ENCODE measurements around the gene MAPK6.

The MAPK6 gene

DNA sequence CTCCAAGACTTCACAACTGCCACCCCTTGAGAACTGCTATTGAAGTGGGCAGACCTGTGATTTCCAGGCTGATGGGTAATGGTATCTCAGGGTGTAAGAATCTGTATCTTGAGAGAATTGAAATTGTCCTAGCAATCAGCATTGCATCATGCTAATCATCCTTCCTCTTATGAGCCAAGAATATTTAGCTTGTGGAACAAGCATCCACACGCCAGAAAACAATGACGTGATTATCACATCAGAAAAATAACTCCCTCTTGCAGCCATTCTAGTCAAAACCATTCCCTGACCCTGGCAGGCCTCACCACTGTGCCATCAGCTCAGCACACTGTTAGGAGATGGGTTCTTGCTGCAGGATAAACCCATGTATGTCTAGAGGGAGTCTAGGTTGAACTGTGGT is 86.8 kb downstream of the MAPK6 start:
- no peak overlapping the region for H3K4me3 ChIP-seq (ENCODE audit: low read depth, low read length)
- no peak for DNase-seq (ENCODE audit: low read depth)
- TF ChIP-seq, protein P1, sequence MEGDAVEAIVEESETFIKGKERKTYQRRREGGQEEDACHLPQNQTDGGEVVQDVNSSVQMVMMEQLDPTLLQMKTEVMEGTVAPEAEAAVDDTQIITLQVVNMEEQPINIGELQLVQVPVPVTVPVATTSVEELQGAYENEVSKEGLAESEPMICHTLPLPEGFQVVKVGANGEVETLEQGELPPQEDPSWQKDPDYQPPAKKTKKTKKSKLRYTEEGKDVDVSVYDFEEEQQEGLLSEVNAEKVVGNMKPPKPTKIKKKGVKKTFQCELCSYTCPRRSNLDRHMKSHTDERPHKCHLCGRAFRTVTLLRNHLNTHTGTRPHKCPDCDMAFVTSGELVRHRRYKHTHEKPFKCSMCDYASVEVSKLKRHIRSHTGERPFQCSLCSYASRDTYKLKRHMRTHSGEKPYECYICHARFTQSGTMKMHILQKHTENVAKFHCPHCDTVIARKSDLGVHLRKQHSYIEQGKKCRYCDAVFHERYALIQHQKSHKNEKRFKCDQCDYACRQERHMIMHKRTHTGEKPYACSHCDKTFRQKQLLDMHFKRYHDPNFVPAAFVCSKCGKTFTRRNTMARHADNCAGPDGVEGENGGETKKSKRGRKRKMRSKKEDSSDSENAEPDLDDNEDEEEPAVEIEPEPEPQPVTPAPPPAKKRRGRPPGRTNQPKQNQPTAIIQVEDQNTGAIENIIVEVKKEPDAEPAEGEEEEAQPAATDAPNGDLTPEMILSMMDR (IDR thresholded peaks at IDR 0.05; ENCODE audit: insufficient read depth, low read depth, low read length, missing control alignments): no peak

DNA sequence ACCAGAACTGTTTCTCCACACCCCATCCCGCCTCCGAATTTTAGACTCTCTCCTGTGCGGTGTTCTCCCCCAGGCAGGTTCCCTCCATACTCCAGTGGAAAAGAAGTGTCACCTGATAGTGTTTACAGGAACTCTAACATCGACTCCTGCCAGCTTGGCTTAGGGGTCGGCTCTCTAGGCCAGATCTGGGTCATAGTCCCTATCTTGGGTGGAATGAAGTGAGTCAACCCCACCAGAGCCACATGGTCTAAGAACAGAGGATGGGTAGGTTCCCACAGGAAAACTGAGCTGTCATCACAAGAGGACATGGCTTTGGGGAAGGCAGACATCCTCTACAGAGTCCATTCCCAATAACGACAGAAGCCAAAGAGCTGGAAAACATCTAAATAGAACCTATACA is 87.6 kb downstream of the MAPK6 start:
- DNase-seq (ENCODE audit: low read depth): no peak
- H3K4me3 ChIP-seq (ENCODE audit: low read depth, low read length): no peak overlapping the region
- TF ChIP-seq, protein P1 (IDR thresholded peaks at IDR 0.05; ENCODE audit: insufficient read depth, low read depth, low read length, missing control alignments): no peak

DNA sequence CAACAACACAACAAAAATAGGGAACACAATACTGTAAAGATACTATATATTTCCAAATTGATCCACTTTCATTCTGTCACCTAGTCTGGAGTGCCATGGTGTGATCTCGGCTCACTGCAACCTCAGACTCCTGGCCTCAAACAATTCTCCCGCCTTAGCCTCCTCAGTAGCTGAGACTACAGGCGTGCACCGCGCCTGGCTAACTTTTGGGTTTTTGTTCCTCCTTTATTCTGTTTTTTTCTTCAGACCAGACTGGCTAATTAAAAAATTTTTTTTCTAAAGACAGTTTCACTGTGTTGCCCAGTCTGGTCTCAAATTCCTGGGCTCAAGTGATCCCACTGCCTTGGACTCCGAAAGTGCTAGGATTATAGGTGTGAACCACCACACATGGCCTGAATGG is 88.2 kb downstream of the MAPK6 start:
- TF ChIP-seq, protein P1 (IDR thresholded peaks at IDR 0.05; ENCODE audit: insufficient read depth, low read depth, low read length, missing control alignments): no peak
- no peak overlapping the region for H3K4me3 ChIP-seq (ENCODE audit: low read depth, low read length)
- no peak for DNase-seq (ENCODE audit: low read depth)

DNA sequence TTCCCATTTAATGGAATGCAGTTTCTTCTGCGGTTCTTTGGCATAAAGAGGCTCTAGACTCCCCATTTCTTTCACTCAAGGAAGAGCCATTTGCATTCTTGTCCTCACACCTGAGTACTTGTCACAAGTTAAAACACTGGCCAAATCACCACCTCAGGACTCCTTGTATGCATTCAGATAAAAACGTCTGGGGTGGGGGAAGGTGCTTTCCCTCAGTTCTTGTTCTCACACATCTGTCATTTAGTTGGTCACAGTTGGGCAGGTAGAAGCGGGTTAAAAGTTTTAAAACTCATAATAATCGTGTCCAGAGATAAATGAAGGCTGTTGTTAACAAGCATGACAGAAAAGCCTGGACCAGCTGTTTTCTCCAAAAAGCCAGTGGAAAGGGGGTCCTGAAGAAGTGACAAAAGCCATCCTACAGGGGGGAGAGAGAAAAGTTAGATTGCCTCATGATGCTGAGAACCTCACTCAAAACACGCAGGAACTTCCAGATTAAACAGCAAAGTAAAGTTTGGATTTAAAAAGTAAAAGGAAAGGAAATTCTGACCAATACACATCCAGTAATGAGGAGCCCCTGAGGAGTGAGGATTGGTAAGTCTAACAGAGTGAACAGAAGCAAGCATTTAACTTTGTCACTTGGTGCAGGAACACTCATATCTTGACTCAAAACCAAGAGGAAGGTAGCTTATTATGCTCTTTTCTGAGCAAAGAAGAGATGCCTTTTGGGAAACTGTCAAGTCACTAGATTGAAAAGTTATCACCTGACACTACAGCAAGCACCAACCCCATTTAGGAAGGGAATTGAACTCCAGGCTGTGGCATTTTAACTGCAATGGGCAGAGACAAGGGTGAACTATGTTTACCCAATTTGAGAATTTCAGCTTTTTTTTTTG is 90.8 kb downstream of the MAPK6 start:
- H3K4me3 ChIP-seq (ENCODE audit: low read depth, low read length): peak overlapping the region; percentile 45
- TF ChIP-seq, protein P1 (IDR thresholded peaks at IDR 0.05; ENCODE audit: insufficient read depth, low read depth, low read length, missing control alignments): no peak
- DNase-seq (ENCODE audit: low read depth): peak; percentile 87

DNA sequence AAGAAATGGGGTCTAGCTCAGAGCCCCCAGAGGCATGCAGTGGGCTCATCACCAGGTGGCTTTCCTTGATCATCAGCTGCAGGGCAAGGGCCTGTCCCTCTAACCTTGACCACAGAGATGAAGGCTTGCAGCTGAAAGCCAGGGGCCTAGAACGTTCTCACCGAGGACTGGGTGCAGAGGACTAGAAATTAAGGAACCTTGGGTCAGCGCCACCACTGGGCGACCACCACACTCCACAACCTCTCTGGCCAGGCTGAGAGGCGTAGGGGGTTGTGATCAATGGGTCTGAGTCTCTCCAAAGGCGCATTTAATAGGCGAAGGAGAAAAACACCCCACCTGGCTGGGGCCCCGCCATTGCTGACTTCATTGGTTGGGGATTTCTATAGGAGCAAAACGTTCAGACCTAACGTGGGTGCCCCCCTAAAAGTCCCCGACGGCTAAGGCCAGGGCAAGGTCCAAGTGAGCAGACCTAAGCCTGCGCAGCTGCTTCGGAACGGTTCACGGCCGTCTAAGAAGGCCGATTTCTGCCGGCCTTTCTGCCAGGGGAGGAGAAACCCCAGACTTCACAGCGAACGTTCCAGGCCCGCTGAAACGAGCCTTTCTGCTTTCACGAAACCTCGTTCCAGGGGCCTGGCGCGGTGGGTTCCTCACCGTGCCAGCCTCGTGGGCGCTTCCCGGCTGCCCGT is 92.6 kb downstream of the MAPK6 start:
- TF ChIP-seq, protein P1 (IDR thresholded peaks at IDR 0.05; ENCODE audit: insufficient read depth, low read depth, low read length, missing control alignments): no peak
- peak overlapping the region; percentile 45 for H3K4me3 ChIP-seq (ENCODE audit: low read depth, low read length)
- peak; percentile 35 for DNase-seq (ENCODE audit: low read depth)

DNA sequence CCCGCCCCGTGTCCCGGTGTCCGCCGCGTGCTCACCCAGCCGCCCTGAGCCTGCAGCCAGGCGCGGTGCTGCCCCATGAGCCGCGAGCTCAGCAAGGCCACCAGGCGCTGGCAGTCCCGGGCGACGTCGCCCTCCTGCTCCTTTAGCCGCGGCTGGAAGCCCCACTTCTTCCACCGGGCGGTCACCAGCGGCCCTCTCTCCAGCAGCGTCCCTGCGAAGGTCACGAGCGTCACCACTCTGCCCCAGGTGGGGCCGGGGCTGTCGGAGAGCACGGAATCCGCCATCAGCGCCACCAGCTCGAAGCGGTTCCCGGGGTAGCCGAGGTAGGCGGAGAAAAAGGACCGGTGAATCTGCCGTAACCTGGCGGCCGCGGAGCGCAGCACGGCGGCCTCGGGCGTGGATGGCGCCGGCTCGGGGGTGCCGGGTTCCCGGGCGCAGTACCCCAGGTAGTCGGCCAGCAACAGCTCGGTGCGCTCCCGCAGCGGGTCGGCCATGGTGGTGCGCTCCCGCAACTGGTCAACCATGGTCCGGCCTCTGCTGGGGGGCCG is 93.3 kb downstream of the MAPK6 start:
- peak; percentile 57 for DNase-seq (ENCODE audit: low read depth)
- TF ChIP-seq, protein P1 (IDR thresholded peaks at IDR 0.05; ENCODE audit: insufficient read depth, low read depth, low read length, missing control alignments): no peak
- H3K4me3 ChIP-seq (ENCODE audit: low read depth, low read length): peak overlapping the region; percentile 45
